HEK293 (cell line): Measurements from ENCODE around the gene ZNF710.

Experiments used
- CTCF ChIP-seq: fragments of 450-650 bp; formaldehyde crosslinking; IDR thresholded peaks from 2 replicates; pipeline ENCODE4 v1.5.1; 2016; ENCODE audit warnings: missing biosample characterization, missing genetic modification characterization
- GLIS2 ChIP-seq: fragments of 450-650 bp; formaldehyde crosslinking; IDR thresholded peaks from 2 replicates; pipeline ENCODE4 v1.5.1; 2016; ENCODE audit warnings: missing biosample characterization, missing genetic modification characterization
- HOXD13 ChIP-seq: sonication (generic); formaldehyde crosslinking; IDR thresholded peaks from 2 replicates; pipeline ENCODE4 v1.8.0; 2022; ENCODE audit warnings: missing genetic modification reagents, borderline replicate concordance
- PBX3 ChIP-seq: sonication (generic); formaldehyde crosslinking; IDR thresholded peaks from 2 replicates; pipeline ENCODE4 v1.8.1; 2022; ENCODE audit warnings: mild to moderate bottlenecking, moderate library complexity, missing genetic modification reagents
- PRDM6 ChIP-seq: fragments of 450-650 bp; formaldehyde crosslinking; IDR thresholded peaks from 2 replicates; pipeline ENCODE4 v1.5.1; 2017; ENCODE audit warnings: missing biosample characterization, missing genetic modification characterization
- REPIN1 ChIP-seq: fragments of 450-650 bp; formaldehyde crosslinking; IDR thresholded peaks from 2 replicates; pipeline ENCODE4 v1.5.1; 2017; ENCODE audit warnings: missing biosample characterization, missing genetic modification characterization, low read depth
- TCF7L2 ChIP-seq: IDR thresholded peaks from 2 replicates; pipeline ENCODE4 v1.6.1; 2011; ENCODE audit warnings: low read depth, mild to moderate bottlenecking, inconsistent platforms, low read length, moderate library complexity, borderline replicate concordance
- ZNF19 ChIP-seq: fragments of 450-650 bp; formaldehyde crosslinking; IDR thresholded peaks from 2 replicates; pipeline ENCODE4; 2016; ENCODE audit warnings: missing biosample characterization, missing genetic modification characterization, low read depth
- ZNF23 ChIP-seq: fragments of 450-650 bp; formaldehyde crosslinking; IDR thresholded peaks from 2 replicates; pipeline ENCODE4 v1.5.1; 2016; ENCODE audit warnings: missing biosample characterization, missing genetic modification characterization, borderline replicate concordance
- ZNF274 ChIP-seq, 2 experiments: fragments of 200-500 bp in 1 of 2; fragments of 450-650 bp in 1 of 2; sonication (Bioruptor generic) in 1 of 2; formaldehyde crosslinking in 1 of 2; IDR thresholded peaks; 2 replicates each; pipeline versions ENCODE4 v1.5.1 to v1.6.1; 2014 to 2016; ENCODE audit warnings: borderline replicate concordance in 1 of 2, inconsistent platforms in 1 of 2, low read length in 1 of 2, missing biosample characterization in 1 of 2, missing genetic modification characterization in 1 of 2
- ZNF302 ChIP-seq: fragments of 450-650 bp; formaldehyde crosslinking; IDR thresholded peaks from 2 replicates; pipeline ENCODE4 v1.5.1; 2016; ENCODE audit warnings: missing biosample characterization, missing genetic modification characterization, low read depth
- ZNF404 ChIP-seq: fragments of 450-650 bp; formaldehyde crosslinking; IDR thresholded peaks from 2 replicates; pipeline ENCODE4 v1.5.1; 2017; ENCODE audit warnings: missing biosample characterization, missing genetic modification characterization
- ZNF549 ChIP-seq: fragments of 450-650 bp; IDR thresholded peaks from 2 replicates; pipeline ENCODE4 v1.5.1; 2018; ENCODE audit warnings: missing biosample characterization, missing genetic modification characterization, mild to moderate bottlenecking, inconsistent platforms, moderate library complexity

- TF ChIP-seq TCF7L2 = no peak
- no peak for TF ChIP-seq ZNF549
- no peak for TF ChIP-seq PBX3 (CRISPR knock-in tag)
- TF ChIP-seq HOXD13 = no peak
- TF ChIP-seq ZNF23 (tag by site-specific recombination) = no peak
- no peak for TF ChIP-seq ZNF274 (IDR thresholded peaks at IDR 0.05; ENCODE audit: low read length)
- no peak for TF ChIP-seq ZNF274 (tag by site-specific recombination; IDR thresholded peaks at IDR 0.05; ENCODE audit: borderline replicate concordance)
- TF ChIP-seq CTCF (tag by site-specific recombination) = no peak
- TF ChIP-seq ZNF19 (tag by site-specific recombination) = no peak
- TF ChIP-seq GLIS2 (tag by site-specific recombination) = peak; percentile 64
- no peak for TF ChIP-seq ZNF302
- no peak for TF ChIP-seq PRDM6
- TF ChIP-seq REPIN1 (tag by site-specific recombination) = no peak
- TF ChIP-seq ZNF404 = no peak
Measured at GRCh38 chr15:90101130-90101968, 100.2 kb downstream of the ZNF710 start.
